Measurements from ENCODE around the gene NCCRP1.

GRCh38 chr19:39199025-39199424, 2.3 kb downstream of the NCCRP1 start:
- TF ChIP-seq GATA3 (IDR thresholded peaks at IDR 0.05; ENCODE audit: low read depth, low read length) = no peak
- TF ChIP-seq GATA2 (IDR thresholded peaks at IDR 0.05; ENCODE audit: low read depth, low read length) = no peak

Measured in SH-SY5Y (cell line).